Measurements from ENCODE around the gene RASGRP4. TPM values are rescaled to one million over a fixed set of nuclear protein-coding genes. Genes with fewer than 3 reads are reported as not detected.
A peak's percentile ranks its signal among the peaks of the same experiment; 100 is the strongest.

The RASGRP4 gene
- total RNA-seq, 1 donor from 2014 or later = not detected

GRCh38 chr19:38453596-38453995 lies 27.6 kb upstream of the RASGRP4 start:
- Mint-ChIP-seq H3K4me3 (ENCODE audit: unreplicated experiment) (no peak overlapping the region), H3K27me3 (ENCODE audit: unreplicated experiment) (peaks cover 5% of the 10 kb centered on the region), H3K4me1 (ENCODE audit: low read depth, unreplicated experiment) (no peaks in the 10 kb centered on the region), H3K36me3 (ENCODE audit: unreplicated experiment) (peaks cover 23% of the 10 kb centered on the region), H3K9me3 (ENCODE audit: unreplicated experiment) (peaks cover 5% of the 10 kb centered on the region), H3K27ac (ENCODE audit: unreplicated experiment) (no peak overlapping the region)
- no peak for DNase-seq
- TF ChIP-seq, protein P1, sequence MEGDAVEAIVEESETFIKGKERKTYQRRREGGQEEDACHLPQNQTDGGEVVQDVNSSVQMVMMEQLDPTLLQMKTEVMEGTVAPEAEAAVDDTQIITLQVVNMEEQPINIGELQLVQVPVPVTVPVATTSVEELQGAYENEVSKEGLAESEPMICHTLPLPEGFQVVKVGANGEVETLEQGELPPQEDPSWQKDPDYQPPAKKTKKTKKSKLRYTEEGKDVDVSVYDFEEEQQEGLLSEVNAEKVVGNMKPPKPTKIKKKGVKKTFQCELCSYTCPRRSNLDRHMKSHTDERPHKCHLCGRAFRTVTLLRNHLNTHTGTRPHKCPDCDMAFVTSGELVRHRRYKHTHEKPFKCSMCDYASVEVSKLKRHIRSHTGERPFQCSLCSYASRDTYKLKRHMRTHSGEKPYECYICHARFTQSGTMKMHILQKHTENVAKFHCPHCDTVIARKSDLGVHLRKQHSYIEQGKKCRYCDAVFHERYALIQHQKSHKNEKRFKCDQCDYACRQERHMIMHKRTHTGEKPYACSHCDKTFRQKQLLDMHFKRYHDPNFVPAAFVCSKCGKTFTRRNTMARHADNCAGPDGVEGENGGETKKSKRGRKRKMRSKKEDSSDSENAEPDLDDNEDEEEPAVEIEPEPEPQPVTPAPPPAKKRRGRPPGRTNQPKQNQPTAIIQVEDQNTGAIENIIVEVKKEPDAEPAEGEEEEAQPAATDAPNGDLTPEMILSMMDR (IDR thresholded peaks at IDR 0.05; ENCODE audit: partially characterized antibody, unreplicated experiment) = no peak

DNA sequence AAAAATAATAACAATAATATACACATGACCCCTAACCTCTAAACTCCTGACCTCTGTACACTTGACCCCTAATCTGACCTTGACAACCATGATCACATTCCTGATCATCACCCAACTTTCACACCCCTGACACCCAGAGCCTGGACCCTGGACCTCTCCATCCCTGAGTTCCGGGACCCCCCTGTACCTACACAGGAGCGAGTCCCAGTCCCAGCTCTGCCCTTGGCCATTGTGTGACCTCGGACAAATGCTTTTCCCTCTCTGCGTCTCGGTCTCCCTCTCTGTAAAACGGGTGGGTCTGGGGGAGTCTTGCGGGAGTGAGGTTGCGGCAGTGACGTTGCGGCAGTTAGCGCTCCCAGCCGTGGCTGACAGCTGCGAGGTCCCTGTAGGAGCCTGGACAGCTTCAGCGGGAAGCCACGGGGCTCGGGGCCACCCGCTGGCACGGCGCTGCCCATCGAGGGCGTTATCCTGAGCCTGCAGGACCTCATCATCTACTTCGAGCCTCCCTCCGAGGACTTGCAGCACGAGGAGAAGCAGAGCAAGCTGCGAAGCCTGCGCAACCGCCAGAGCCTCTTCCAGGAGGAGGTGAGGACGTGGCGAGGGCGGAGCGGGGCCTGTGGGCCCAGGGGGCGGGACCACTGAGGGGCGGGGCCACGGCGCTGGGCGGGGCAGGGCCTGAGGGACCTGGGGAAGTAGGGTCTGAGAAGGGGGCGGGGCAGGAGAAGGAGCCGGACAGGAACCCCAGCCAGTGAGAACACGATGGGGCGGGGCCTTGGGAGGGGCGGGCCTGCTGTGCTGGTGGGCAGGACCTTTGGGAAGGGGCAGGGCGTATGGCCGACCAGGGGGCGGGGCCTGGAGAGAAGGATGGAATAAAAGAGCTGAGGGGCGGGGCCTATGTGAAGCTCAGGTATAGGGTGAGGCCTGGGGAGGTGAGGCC lies 26.7 kb upstream of the RASGRP4 start:
- H3K27me3 Mint-ChIP-seq (ENCODE audit: unreplicated experiment) = peaks cover 5% of the 10 kb centered on the region
- H3K4me1 Mint-ChIP-seq (ENCODE audit: low read depth, unreplicated experiment) = no peaks in the 10 kb centered on the region
- H3K4me3 Mint-ChIP-seq (ENCODE audit: unreplicated experiment) = no peak overlapping the region
- DNase-seq = peak; percentile 57
- TF ChIP-seq, protein P1 (IDR thresholded peaks at IDR 0.05; ENCODE audit: partially characterized antibody, unreplicated experiment) = no peak
- peaks cover 23% of the 10 kb centered on the region for H3K36me3 Mint-ChIP-seq (ENCODE audit: unreplicated experiment)
- no peak overlapping the region for H3K27ac Mint-ChIP-seq (ENCODE audit: unreplicated experiment)
- H3K9me3 Mint-ChIP-seq (ENCODE audit: unreplicated experiment) = peaks cover 5% of the 10 kb centered on the region

GRCh38 chr19:38451629-38452028 lies 25.6 kb upstream of the RASGRP4 start:
- Mint-ChIP-seq H3K9me3 (ENCODE audit: unreplicated experiment) (peaks cover 3% of the 10 kb centered on the region), H3K4me1 (ENCODE audit: low read depth, unreplicated experiment) (no peaks in the 10 kb centered on the region), H3K27ac (ENCODE audit: unreplicated experiment) (no peak overlapping the region), H3K36me3 (ENCODE audit: unreplicated experiment) (peaks cover 18% of the 10 kb centered on the region), H3K27me3 (ENCODE audit: unreplicated experiment) (peaks cover 5% of the 10 kb centered on the region), H3K4me3 (ENCODE audit: unreplicated experiment) (no peak overlapping the region)
- no peak for DNase-seq
- TF ChIP-seq, protein P1 (IDR thresholded peaks at IDR 0.05; ENCODE audit: partially characterized antibody, unreplicated experiment) = no peak

- Mint-ChIP-seq H3K4me3 (ENCODE audit: unreplicated experiment) (no peak overlapping the region), H3K4me1 (ENCODE audit: low read depth, unreplicated experiment) (no peaks in the 10 kb centered on the region), H3K9me3 (ENCODE audit: unreplicated experiment) (peaks cover 3% of the 10 kb centered on the region), H3K27me3 (ENCODE audit: unreplicated experiment) (peaks cover 7% of the 10 kb centered on the region), H3K36me3 (ENCODE audit: unreplicated experiment) (peaks cover 18% of the 10 kb centered on the region), H3K27ac (ENCODE audit: unreplicated experiment) (no peak overlapping the region)
- TF ChIP-seq, protein P1 (IDR thresholded peaks at IDR 0.05; ENCODE audit: partially characterized antibody, unreplicated experiment) = no peak
- no peak for DNase-seq
Measured at GRCh38 chr19:38451036-38451435, 25.0 kb upstream of the RASGRP4 start.

- no peak overlapping the region for H3K4me3 Mint-ChIP-seq (ENCODE audit: unreplicated experiment)
- H3K36me3 Mint-ChIP-seq (ENCODE audit: unreplicated experiment) = peaks cover 18% of the 10 kb centered on the region
- TF ChIP-seq, protein P1 (IDR thresholded peaks at IDR 0.05; ENCODE audit: partially characterized antibody, unreplicated experiment) = no peak
- H3K27ac Mint-ChIP-seq (ENCODE audit: unreplicated experiment) = no peak overlapping the region
- H3K27me3 Mint-ChIP-seq (ENCODE audit: unreplicated experiment) = peaks cover 8% of the 10 kb centered on the region
- H3K4me1 Mint-ChIP-seq (ENCODE audit: low read depth, unreplicated experiment) = no peaks in the 10 kb centered on the region
- peaks cover 10% of the 10 kb centered on the region for H3K9me3 Mint-ChIP-seq (ENCODE audit: unreplicated experiment)
- DNase-seq = no peak
Measured at GRCh38 chr19:38449518-38449917, 23.5 kb upstream of the RASGRP4 start.

All from glutamatergic neuron (in vitro differentiated cells).